Peyer's patch (tissue), 4 donors: ENCODE measurements around the gene CBX4.

Experiments
- POLR2A ChIP-seq, 2 donors: fragments of 450-650 bp; IDR thresholded peaks; one replicate each; pipeline ENCODE4 v1.5.1; 2017; ENCODE audit warnings: antibody characterized with exemption in 2 of 2, mild to moderate bottlenecking in 2 of 2, moderate library complexity in 2 of 2
- TF ChIP-seq, protein P1 (sequence below), 6 experiments: fragments of 450-650 bp in 4 of 6; fragments of 200-600 bp in 2 of 6; sonication (generic) in 1 of 6; IDR thresholded peaks; one replicate each; pipeline ENCODE4 v1.5.1; 2017 to 2019; ENCODE audit warnings: antibody characterized with exemption in 6 of 6, mild to moderate bottlenecking in 3 of 6, moderate library complexity in 1 of 6

DNA sequence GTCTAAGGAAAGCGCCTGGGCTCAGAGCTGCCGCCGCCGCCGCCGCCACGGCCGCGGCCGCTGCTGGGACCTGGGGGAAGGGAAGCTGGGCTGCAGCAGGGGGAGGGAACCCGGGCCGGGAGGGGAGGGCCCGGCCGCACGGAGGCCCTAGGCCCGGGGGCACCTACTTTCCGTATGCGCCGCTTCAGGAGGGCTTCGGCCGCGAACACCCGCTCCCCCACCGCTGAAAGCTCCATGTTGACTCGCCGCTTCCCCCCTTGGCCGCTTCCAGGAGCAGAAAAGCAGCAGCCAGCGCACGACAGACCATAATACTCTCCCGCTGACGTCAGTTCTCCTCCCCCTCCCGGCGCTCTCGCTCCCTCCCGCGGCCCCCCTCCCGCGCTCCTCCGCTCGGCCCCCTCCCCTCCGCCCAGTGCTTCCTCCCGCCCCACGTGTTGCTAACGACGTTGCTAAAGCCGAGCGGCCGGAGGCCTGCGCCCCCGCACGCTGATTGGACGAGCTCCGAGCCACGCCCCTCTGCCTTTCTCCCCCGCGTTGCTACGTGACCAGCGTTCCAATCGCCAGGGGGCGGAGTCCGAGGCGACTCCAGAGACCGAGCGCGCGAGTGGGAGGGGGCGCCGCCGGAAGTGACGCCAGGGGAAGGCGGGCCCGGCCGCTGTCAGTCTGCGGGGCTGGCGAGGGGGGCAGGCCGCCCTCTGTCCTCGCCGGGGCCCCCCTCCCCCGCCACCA, 42.3 kb downstream of the CBX4 start, which contains the start of gene CBX8:
- TF ChIP-seq, protein P1, sequence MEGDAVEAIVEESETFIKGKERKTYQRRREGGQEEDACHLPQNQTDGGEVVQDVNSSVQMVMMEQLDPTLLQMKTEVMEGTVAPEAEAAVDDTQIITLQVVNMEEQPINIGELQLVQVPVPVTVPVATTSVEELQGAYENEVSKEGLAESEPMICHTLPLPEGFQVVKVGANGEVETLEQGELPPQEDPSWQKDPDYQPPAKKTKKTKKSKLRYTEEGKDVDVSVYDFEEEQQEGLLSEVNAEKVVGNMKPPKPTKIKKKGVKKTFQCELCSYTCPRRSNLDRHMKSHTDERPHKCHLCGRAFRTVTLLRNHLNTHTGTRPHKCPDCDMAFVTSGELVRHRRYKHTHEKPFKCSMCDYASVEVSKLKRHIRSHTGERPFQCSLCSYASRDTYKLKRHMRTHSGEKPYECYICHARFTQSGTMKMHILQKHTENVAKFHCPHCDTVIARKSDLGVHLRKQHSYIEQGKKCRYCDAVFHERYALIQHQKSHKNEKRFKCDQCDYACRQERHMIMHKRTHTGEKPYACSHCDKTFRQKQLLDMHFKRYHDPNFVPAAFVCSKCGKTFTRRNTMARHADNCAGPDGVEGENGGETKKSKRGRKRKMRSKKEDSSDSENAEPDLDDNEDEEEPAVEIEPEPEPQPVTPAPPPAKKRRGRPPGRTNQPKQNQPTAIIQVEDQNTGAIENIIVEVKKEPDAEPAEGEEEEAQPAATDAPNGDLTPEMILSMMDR (IDR thresholded peaks at IDR 0.05): peak in 4 of 6 experiments; percentile 4 to 14 (median 8)
- TF ChIP-seq POLR2A (IDR thresholded peaks at IDR 0.05): peak in 1 of 2 donors; percentile 25
